ENCODE measurements around the gene MPL.
A peak's percentile ranks its signal among the peaks of the same experiment; 100 is the strongest.
"Not testable (repeated sequence)": the region's sequence is repeated elsewhere in the genome, so short reads cannot be mapped to it uniquely, and the experiment has no call there.

Gene MPL

DNA sequence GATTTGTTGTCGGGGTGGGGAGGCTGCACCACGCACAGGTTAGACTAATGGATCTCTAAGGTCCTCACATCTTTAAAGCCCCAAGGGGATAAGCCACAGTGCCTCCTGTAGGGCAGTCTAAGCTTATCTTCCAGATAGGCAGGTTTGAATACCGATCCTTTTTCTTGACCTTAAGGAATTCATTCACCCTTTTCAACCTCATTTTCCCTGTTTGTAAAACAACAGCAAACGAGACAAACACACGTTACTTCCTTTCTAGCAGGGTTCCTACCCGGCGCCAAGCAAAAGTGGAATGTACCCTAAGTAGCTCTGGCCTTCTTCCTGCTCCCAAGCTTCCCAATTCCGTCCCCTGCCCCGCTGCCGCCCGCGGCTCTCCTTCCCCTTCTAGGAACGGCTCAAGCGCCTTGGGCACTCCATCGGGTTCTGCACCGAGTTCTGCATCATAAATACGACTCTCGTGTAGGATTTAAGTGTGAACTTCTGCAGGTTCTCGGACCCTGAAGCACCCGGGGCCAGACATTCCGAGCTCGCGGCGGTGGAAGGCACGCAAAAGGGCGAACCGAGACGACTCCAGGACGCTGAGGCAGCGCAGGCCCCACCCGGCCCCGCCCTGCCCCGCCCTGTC, 20.6 kb downstream of the MPL start:
- DNase-seq, result no peak

DNA sequence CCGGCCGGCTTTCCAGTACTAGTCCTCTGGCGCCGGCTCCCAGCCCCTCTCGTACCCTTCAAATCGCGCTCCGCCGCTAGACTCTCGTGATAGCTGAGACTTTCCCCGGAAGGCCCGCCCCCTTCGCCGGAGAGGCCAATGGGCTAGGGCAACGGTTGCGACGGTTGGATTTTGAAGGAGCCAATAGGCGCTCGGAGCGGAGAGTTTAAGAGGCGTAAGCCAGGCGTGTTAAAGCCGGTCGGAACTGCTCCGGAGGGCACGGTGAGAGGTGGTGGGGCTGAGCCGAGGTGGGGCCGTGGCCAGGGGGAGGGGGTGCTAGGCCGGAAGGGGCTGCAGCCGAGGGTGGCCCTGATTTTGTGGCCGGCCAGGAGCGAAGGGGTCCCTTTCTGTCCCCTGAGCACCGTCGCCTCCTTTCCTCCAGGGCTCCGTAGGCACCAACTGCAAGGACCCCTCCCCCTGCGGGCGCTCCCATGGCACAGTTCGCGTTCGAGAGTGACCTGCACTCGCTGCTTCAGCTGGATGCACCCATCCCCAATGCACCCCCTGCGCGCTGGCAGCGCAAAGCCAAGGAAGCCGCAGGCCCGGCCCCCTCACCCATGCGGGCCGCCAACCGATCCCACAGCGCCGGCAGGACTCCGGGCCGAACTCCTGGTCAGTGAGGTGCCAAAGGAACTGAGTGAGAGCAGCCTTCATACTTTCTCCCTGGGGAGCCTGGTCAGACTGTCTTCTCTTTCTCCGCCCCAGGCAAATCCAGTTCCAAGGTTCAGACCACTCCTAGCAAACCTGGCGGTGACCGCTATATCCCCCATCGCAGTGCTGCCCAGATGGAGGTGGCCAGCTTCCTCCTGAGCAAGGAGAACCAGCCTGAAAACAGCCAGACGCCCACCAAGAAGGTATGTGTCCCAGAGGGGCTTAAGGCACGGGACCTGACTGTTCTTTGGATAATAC, 21.4 kb downstream of the MPL start, which contains the start of gene CDC20:
TSS of gene CDC20 (plus strand) at position 236 of the 948 bp plus-strand sequence. CDS start at position 471, 235 bp downstream.
- DNase-seq, result peak; percentile 99

DNA sequence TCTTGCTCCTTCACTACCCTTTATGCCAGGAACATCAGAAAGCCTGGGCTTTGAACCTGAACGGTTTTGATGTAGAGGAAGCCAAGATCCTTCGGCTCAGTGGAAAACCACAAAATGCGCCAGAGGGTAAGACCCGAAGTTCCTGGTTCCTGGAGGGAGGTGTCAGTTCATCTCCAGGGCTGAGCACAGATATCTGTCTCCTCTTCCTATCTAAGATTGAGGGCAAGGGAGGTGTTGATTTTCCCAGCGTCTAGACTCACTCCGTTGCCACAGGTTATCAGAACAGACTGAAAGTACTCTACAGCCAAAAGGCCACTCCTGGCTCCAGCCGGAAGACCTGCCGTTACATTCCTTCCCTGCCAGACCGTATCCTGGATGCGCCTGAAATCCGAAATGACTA, 22.1 kb downstream of the MPL start:
- DNase-seq, result no peak

- DNase-seq, result no peak
These were observed 23.0 kb downstream of the MPL start for GRCh38 chr1:43360616-43361015.

DNA sequence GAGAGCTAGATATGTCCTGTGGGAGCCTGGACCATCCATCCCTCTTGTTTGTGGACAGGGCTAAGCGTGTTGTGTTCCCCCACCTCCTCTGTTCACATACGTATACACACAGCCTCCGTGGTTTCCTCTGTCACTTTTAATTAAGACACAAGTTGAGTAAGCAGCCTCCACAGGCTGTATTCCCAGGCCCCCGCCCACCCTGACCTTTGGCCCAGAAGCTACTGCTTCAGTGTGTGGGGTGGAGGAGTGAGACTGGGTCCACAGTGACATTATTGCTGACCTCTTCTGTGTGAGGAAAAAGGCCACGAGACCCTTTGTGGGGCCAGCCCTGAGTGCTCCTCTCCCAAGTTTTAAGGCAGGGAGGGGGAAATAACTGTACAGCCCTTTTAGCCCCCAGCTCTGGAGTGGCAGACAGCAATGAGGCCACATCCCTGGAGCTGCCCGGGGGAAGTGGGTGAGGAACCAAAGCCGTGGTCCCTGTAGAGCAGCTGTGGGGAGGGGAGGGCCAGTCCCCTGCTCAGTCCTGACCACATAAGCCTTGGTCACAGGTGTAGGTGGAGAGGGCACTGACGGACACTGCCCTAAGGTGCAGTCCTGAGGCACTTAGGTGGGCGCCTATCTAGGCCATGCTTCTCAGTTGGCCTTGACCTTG, 25.8 kb downstream of the MPL start:
- no peak for DNase-seq

- no peak for DNase-seq
These were observed 26.4 kb downstream of the MPL start for GRCh38 chr1:43363935-43364525.

- no peak for DNase-seq
These were observed 28.1 kb downstream of the MPL start for GRCh38 chr1:43365678-43366077.

DNA sequence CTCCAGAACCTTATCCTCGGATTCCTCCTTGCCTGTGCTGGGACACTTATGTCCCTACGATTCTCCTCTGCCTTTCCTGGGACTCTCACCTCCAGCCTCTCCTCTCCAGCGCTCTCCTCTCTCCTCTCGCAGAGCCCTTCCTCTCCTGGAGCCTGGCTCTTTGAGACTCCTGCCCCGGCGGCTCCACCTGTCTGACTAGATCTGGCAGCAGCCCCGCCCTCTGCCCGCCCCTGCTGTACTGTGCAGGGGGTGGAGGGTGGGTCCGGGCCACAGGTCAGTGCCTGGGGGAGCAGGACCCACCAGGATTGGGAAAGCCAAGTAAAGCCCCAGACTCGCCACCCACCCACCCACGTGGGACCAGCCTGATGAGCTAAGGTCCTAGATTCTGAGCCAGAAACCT, 28.6 kb downstream of the MPL start:
- peak; percentile 66 for DNase-seq

GRCh38 chr1:43366601-43367025, 29.0 kb downstream of the MPL start:
- no peak for DNase-seq

DNA sequence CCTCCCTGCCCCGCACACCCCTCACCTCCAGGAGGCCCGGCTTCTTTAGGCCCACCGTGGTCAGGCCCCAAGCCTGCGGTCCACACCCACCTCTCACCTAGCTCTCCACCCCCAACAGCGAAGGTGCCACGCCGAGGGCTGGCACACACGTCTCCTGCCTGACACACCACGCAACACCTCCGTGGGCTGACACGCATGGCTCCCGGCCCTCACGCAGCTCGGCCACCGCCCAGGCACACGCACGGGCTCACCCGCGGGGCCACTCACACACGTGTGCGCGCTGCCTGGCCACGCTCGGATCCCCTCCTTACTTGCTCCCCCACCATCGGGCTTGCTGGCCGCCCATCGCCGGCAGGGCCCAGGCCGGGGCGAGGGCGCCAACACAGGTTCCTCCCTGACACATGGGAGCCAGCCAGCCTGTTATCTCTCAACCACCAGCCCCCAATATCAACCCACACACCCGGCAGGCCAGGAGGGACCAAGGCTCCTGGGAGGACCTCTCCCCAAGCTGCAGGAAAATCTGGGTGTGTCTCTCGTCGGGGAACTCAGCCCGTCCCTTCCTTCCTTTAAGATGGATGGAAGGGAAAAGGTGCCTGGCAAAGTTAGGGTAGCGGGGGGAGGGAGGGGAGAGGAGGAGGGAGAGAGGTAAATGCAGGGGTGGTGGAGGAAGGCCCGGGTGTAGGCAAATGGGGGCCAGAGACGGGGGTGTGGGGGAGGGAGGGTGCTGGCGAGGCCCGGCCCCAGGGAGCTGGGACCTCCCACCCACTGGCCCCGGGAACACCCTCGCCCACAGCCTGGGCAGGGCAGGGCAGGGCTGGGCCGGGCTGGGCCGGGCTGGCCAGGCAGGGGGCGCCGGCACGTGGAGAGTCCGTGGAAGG, 29.6 kb downstream of the MPL start:
- DNase-seq, result peak; percentile 80

DNA sequence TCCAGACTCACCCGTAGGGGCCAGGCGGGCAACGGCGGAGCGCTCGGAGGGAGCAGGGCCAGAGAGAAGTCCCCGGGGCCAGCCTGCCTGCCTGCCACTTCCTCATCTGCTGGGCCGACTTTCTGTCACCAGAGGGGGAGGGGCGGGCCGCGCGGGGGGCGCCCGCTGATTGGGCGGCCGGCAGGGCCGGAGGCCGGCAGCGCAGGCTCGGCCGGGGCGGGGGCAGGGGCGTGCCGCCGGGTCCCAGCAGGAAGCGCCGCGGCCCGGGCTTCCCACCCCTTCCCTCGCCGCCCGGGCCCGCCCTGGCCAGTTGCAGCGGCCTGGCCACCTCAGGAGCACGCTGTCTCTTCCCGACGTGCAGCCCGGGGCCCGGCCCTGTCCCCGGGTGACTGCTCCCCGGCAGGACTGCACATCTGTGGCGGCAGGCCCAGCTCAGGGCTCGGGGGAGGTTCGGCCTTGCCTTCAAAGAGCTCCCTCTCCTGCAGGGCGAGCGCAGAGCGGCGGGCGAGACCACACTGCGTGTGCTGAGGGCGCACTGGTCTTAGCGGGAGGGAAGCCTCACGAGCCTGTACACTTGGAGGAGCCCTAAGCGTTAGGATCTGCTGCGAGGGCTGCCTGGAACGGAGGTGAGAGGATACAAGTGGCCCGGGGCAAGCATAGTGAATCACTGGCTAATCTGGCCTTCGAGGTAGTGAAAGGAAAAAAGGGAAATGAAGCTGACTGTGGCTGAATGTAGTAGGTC, 30.5 kb downstream of the MPL start, which contains the start of gene ELOVL1:
TSS of gene ELOVL1 (minus strand) at position 108 of the 742 bp plus-strand sequence. CDS start 2,402 bp downstream, outside the sequence.
- DNase-seq, result peak; percentile 95

DNA sequence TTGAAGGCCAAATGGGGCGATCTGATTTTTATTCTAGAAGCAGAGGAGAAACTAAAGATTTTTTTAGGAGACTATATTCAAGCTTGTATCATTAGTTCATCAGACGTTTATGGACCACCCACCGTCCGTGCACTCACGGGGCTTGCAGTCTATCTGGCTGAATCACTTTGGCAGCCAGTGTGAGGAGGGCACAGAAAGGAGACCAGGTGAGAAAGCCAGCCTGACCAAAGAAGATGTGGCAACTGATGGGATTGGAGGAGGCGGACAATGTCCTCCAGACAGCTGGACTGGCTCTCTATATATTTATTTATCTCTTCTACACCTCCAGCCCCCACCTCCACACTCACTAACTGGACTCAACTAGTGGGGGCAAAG, 31.0 kb downstream of the MPL start:
- no peak for DNase-seq

- not testable (repeated sequence) for DNase-seq
These were observed 32.2 kb downstream of the MPL start for GRCh38 chr1:43369779-43370178.

DNA sequence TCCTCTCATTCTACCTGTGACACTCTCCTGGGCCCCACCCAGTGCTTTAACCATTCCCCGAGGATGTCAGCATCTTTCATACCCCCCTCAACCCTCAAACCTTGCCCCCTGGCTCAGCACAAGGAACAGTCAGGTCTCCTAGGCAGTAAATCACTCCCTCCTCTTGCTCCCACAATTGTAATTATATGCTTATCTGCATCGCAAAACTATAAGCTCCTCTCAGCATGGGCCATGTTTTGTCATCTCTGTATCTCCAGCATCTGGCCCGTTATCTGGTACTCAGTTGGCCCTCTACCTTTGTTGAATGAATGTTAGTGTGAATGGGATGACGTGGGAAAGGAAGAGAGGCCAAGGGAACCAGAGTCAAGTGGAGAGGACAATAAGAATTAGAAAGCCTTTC, 32.9 kb downstream of the MPL start:
- DNase-seq, result no peak

DNA sequence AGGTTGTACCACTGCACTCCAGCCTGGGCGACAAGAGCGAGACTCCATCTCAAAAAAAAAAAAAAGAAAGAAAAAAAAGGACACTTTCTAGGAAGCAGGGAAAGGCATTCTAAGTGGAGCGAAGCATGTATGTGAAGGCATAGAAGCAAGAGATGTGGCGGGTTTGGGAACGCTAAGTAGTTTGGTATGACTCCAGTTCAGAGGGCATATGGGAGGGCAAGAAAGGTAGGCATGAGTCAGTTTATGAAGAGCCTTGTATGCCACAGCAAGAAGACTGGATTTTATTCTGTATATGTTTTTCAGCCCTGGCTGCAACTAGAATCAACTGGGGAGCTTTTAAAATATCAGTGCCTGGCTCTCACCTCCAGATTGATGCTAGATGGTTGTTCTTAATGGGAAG, 34.6 kb downstream of the MPL start:
- no peak for DNase-seq

DNA sequence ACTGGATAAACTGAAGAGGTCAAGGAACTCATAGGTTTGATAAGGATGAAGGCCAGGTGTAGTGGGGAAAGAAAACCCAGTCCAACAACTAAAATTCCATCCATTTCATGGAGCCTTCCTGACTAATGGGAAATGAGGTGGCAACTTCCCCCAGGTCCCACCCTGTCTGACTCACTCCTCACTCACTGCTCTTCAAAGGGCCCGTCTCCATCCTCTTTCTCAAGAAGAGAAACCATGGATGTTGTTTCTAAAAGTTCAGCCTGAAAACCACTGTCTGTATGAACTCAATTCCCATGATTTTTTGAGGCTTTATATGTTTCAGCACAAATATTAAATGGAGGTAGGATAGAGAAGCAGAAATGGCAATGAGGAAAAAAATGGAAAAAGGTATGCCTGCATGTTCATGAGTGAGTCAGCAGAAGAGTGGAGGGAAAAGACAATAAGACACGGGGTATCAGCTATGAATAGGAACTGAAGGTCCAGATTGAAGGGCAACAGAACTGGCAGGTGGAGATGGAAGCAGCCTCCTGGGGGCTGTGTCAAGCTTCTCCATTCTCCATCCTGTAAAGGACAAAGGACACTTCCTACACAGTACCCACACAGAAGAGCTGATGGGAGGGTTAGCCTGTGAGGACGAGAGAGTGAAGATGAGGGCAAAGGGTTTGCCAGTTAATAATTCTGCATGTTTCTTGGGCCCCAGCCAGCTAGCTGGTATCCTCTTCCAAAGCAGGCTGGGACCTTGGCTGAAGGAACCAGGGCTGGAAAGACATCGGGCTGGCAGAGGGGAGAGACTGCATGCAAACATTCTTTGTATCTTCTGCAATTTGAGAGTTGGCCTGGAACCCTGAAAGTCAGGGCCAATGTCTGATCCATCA, 35.7 kb downstream of the MPL start:
- no peak for DNase-seq

DNA sequence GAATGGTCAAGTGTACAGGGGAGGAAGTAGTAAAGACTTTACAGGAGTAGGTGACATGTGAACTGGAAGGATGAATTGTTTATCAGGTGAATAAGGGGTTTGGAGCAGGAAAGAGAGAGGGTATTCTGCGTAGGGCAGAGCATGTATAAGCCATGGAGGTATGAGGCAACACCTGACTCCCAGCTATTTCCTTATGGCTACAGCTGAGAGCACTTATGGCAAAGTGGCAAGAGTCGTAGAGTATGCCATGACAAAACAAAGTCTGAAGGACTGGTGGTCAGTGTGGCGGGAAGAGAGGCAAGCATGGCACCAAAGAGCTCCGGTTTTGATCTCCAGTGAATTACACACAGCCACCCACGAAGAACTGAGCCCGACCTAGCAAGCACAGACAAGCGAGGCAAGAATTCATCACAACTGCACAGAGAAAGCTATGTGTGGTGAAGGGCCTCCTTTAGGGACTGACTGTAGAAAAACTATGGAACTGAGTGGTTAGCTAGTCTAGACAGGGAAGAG, 39.2 kb downstream of the MPL start:
- DNase-seq, result no peak

DNA sequence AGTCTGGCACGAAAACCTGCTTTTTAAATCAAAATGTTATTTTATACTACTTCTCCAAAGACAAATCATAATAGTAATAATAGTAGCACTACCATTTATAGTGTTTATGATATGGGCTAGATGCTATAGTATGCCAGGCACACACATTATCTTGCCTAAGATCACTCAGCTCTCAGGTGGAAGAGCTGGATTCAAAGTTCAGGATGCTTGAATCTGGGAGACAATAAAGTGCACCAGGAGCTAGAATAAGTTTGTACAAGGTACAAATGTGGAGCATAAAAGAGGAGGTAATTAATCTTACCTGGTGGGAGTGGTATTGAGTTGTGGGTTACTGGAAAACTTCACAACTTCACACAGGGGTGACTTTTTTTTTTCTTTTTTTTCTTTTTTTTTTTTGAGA, 40.2 kb downstream of the MPL start:
- DNase-seq, result no peak

GRCh38 chr1:43379476-43379875, 41.9 kb downstream of the MPL start:
- DNase-seq, result no peak

DNA sequence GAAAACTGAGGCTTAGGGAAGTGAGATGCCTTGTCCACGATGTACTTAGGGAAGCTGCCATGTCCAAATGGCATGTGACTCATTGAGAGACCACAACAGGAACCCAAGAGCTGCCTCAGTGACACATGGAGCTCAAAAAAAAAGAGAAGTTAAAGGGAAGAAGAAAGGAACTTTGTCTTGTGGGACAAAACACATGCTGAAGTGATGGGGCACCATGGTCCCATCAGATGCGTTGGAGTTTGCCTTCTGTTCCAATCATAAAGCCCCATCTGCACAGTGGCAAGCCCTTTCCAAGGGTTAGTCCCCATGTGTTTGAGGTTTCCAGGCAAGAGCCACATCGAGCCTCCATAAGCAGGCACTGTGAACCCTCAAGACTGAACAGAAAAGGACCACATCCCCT, 44.0 kb downstream of the MPL start:
- DNase-seq, result no peak

Measured in activated effector memory CD4-positive, alpha-beta T cell treated with anti-CD3 and anti-CD28 coated beads, Interleukin-2, amount 50 U/mL, for 16 hours (primary cell).